ENCODE results near the gene ITCH.
"Not testable (repeated sequence)": the region's sequence is repeated elsewhere in the genome, so short reads cannot be mapped to it uniquely, and the experiment has no call there.

The ITCH gene

GRCh38 chr20:34344238-34344637, 18.8 kb upstream of the ITCH start:
- no peak for DNase-seq (ENCODE audit: low read depth)

GRCh38 chr20:34345402-34345736, 17.7 kb upstream of the ITCH start:
- DNase-seq (ENCODE audit: low read depth), result no peak

GRCh38 chr20:34345839-34346532, 17.1 kb upstream of the ITCH start:
- not testable (repeated sequence) for DNase-seq (ENCODE audit: low read depth)

- DNase-seq (ENCODE audit: low read depth), result not testable (repeated sequence)
These were observed 16.6 kb upstream of the ITCH start for GRCh38 chr20:34346533-34346865.

- no peak for DNase-seq (ENCODE audit: low read depth)
These were observed 15.5 kb upstream of the ITCH start for GRCh38 chr20:34347571-34347970.

DNA sequence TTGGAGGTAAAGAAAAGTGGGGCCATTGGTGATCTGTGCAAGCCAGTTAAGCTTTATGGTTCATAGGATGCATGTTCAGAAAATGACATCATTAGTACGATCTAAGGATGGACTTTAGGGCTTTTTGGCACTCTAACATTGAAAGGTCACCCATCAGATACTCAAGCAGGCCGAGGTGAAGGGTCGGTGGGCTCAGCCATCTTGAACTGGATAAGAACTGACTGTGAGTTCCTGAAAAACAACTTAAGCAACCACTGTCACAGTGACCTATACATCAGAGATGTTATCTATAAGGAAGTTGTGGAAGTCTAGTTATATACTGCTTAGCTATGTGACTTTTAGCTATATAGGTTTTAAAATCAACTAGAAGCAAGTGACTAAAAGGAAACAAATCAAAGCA, 13.0 kb upstream of the ITCH start:
- DNase-seq (ENCODE audit: low read depth), result no peak

DNA sequence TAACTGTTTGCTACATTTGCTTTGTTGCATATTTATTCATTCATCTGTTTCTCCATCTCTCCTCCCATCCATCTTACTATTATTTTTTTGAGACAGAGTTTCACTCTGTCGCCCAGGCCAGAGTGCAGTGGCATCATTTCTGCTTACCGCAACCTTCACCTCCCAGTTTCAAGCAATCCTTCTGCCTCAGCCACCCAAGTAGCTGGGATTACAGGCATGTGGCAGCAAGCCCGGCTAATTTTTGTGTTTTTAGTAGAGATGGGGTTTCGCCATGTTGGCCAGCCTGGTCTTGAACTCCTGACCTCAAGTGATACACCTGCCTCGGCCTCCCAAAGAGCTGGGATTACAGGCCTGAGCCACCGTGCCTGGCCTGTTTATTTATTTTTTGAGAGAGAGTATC, 9.6 kb upstream of the ITCH start:
- not testable (repeated sequence) for DNase-seq (ENCODE audit: low read depth)

DNA sequence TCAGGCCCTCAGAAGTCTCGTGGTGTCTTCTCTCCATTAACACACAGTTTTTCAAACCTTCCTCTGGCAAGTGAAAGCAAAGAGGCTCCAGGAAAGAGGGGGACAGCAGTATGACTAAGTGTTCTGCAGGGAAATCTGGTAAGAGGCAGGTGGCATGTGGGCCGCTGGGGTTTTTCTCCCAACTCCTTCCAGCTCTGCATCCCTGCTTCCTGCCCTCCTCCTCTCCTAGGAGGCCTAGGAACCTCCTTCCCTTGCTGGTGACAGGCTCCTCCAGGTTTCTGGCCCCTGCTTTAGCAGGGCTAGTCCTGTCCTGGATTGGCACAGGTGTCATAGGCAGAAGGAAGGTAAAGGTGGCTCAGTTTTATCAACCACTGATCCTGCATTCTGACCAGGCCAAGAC, 7.6 kb upstream of the ITCH start:
- no peak for DNase-seq (ENCODE audit: low read depth)

DNA sequence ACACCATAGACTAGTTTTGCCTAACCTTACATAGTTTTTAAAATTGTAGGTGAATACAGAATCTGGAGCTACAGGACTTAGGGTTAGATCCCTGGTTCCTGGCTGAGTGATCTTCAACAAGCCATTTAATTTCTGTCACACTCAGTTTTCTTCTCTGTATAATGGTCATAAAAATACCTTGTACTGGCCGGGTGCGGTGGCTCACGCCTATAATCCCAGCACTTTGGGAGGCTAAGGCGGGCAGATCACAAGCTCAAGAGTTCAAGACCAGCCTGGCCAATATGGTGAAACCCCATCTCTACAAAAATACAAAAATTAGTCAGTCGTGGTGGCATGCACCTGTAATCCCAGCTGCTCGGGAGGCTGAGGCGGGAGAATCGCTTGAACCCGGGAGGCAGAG, 3.3 kb upstream of the ITCH start:
- DNase-seq (ENCODE audit: low read depth), result not testable (repeated sequence)

- no peak for DNase-seq (ENCODE audit: low read depth)
These were observed 491 bp upstream of the ITCH start for GRCh38 chr20:34362502-34363061.

GRCh38 chr20:34363465-34364222, 571 bp downstream of the ITCH start:
- DNase-seq (ENCODE audit: low read depth), result no peak

DNA sequence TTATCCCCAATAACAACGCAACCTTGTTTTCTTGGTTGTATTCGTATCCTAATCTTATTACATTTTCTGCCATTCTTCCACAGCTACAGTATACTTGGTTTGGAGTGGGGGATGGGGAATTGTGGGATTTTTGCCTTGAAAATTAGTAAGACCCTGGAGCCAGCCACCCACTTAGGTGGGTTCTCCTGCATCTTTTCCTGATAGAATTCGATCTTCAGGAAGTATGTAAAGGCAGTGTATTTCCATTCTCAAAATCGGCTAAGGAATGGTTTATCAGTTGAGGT, 1.1 kb downstream of the ITCH start:
- DNase-seq (ENCODE audit: low read depth), result no peak

- no peak for DNase-seq (ENCODE audit: low read depth)
These were observed 2.7 kb downstream of the ITCH start for GRCh38 chr20:34365765-34366213.

- DNase-seq (ENCODE audit: low read depth), result no peak
These were observed 4.1 kb downstream of the ITCH start for GRCh38 chr20:34367155-34367554.

- not testable (repeated sequence) for DNase-seq (ENCODE audit: low read depth)
These were observed 4.8 kb downstream of the ITCH start for GRCh38 chr20:34367911-34368310.

DNA sequence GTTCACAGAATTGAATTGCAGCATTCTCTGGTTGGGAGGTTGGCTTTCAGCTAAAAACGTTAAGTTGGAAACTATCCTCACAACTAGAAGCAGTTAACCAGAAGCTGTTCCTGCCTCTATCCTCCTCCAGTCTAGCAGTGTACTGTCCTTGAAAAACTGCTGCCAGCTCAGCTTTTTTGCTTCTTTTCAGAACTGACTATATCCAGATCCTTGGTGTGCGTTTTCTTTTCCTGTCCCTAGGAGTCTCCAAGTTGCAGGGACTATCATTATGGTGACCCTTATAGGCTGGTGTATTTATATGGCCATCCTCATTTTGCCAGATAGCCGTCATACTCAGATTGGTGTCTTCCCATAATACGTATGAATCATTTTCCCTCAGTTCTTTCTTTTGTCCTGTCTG, 5.5 kb downstream of the ITCH start:
- DNase-seq (ENCODE audit: low read depth), result no peak

- no peak for DNase-seq (ENCODE audit: low read depth)
These were observed 6.2 kb downstream of the ITCH start for GRCh38 chr20:34369265-34369664.

DNA sequence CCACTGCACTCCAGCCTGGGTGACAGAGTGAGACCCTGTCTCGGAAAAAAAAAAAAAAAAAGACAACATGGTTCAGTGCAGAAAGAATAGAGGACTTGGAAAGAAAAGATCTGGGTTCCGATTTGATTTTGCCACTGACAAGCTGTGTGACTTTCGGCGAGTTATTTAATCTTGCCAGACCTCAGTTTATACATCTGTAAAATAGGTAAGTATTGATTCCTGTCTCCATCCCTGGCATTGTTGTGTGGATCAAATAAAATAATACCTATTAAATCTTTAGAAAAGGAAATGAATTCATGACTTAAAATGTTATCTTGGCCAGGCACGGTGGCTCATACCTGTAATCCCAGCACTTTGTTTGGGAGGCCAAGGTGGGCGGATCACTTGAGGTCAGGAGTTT, 7.0 kb downstream of the ITCH start:
- DNase-seq (ENCODE audit: low read depth), result no peak

DNA sequence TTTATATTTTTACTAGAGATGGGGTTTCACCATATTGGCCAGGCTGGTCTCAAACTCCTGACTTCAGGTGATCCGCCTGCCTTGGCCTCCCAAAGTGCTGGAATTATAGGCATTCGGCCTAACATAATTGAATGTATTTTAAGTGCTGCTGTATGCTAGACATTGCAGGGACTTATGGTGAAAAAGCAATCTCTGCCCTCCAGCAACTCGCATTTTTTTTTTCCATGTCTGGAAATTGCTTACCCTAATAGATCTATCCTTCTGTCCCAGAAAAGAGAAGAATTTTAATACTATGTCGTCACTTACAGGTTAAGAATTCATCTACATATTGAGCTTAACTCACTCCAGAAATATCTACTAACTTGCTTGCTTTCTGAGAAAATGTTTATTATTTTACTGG, 10.4 kb downstream of the ITCH start:
- DNase-seq (ENCODE audit: low read depth), result no peak

GRCh38 chr20:34374209-34374760, 11.2 kb downstream of the ITCH start:
- no peak for DNase-seq (ENCODE audit: low read depth)

DNA sequence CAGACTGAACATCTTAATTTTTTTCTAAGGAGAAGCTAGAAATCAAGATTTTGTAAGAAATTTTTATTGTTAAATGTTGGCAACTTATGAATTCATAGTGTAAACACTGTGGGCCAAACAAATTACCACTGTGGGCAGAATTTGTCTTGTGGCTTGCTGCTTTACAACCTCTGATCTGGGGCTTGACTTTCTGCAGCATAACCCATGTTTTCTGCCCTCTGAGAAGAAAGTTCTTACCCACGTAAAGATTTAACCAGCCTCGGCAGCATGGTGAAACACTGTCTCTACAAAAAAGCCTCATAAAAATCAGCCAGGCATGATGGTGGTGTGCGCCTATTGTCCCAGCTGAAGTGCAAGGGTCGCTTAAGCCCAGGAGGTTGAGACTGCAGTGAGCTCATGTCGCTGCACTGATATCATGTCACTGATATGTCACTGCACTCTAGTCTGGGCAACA, 12.9 kb downstream of the ITCH start:
- DNase-seq (ENCODE audit: low read depth), result no peak

GRCh38 chr20:34377072-34377847, 14.2 kb downstream of the ITCH start:
- no peak for DNase-seq (ENCODE audit: low read depth)

- DNase-seq (ENCODE audit: low read depth), result no peak
These were observed 19.1 kb downstream of the ITCH start for GRCh38 chr20:34382174-34382573.

Measured in activated T-cell treated with anti-CD3 and anti-CD28 coated beads for 1 hour (primary cell).